HFFc6 (cell line): Measurements from ENCODE around the gene ZNF138. TPM values are rescaled to one million over a fixed set of nuclear protein-coding genes. Genes with fewer than 3 reads are reported as not detected.
"Not testable (repeated sequence)": the region's sequence is repeated elsewhere in the genome, so short reads cannot be mapped to it uniquely, and the experiment has no call there.

ENCODE experiments used
- DNase-seq: peaks from one replicate; pipeline ENCODE4 v3.0.0-alpha.2; 2018
- H3K27ac Mint-ChIP-seq: 2 replicates; pipeline ENCODE4 v1.8.0; 2020; ENCODE audit warnings: mild to moderate bottlenecking, mixed read lengths
- H3K27me3 Mint-ChIP-seq: 2 replicates; pipeline ENCODE4 v1.8.0; 2021; ENCODE audit warnings: mild to moderate bottlenecking, moderate library complexity, mixed read lengths; ENCODE audit not compliant: insufficient read depth
- H3K36me3 Mint-ChIP-seq: 2 replicates; pipeline ENCODE4 v1.8.0; 2021; ENCODE audit warnings: low read depth, mixed read lengths
- H3K4me1 Mint-ChIP-seq: 2 replicates; pipeline ENCODE4 v1.8.0; 2020; ENCODE audit warnings: low read depth, mixed read lengths
- H3K4me3 Mint-ChIP-seq: 2 replicates; pipeline ENCODE4 v1.8.0; 2020; ENCODE audit warnings: mild to moderate bottlenecking, moderate library complexity, mixed read lengths
- H3K9me3 Mint-ChIP-seq: 2 replicates; pipeline ENCODE4 v1.8.0; 2020; ENCODE audit warnings: mild to moderate bottlenecking, mixed read lengths
- CTCF ChIP-seq: fragments of 200-600 bp; sonication (generic); IDR thresholded peaks from 2 replicates; pipeline ENCODE4 v1.5.0; 2021; ENCODE audit warnings: antibody characterized with exemption, mild to moderate bottlenecking
- total RNA-seq, 6 experiments: library from RNA; stranded (reverse); fragmentation: NEBNext Ultra II Directional; extraction: Animal tissue kit (Norgen Biotek cat#: 25700); gene quantifications; 2 replicates in 1 of 6; 3 replicates in 5 of 6; pipeline ENCODE4 v1.2.3, GENCODE V29; 2021

ZNF138 gene
- total RNA-seq, 6 experiments from 2014 or later: 2.3 to 3.1 (median 2.6) TPM

DNA sequence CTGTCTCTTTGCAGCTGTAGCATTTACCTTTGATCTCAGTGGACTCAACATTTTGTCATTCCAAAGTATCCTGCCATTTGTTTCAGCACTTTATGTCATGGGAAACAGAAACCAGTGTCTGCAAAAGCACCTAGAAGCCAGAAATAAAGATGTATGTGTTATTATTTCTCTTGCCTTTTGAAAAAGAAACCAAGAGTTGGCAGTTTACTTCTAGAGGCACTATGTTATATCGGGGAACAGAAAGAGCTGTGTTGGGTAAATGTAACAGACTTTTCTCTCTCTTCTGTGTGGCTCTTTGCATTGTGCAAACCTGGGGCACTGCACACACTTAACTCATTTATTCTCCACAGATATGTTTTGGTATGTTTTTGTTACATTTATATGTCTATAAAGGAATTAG lies 36.7 kb downstream of the ZNF138 start:
- no peak overlapping the region for H3K27ac Mint-ChIP-seq

DNA sequence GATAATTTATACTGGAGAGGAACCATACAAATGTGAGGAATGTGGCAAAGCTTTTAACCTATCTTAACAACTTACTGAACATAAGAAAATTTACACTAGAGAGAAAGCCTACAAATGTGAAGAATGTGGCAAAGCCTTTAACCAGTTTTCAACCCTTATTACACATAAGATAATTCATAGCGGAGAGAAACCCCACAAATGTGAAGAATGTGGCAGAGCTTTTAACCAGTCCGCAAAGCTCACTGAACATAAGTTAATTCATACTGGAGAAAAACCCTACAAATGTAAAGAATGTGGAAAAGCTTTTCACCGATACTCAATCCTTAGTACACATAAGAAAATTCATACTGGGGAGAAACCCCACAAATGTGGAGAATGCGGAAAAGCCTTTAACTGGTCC lies 37.9 kb downstream of the ZNF138 start:
- peaks cover 27% of the 10 kb centered on the region for H3K9me3 Mint-ChIP-seq

More for the DNA sequence above, 36.7 kb downstream of the ZNF138 start:
- no peak for TF ChIP-seq CTCF
- no peak for DNase-seq
- Mint-ChIP-seq H3K36me3 (peaks cover 55% of the 10 kb centered on the region), H3K4me1 (no peaks in the 10 kb centered on the region), H3K4me3 (no peak overlapping the region), H3K9me3 (peaks cover 18% of the 10 kb centered on the region), H3K27me3 (peaks cover 2% of the 10 kb centered on the region; the same call in 1 of the 2 replicates)

DNA sequence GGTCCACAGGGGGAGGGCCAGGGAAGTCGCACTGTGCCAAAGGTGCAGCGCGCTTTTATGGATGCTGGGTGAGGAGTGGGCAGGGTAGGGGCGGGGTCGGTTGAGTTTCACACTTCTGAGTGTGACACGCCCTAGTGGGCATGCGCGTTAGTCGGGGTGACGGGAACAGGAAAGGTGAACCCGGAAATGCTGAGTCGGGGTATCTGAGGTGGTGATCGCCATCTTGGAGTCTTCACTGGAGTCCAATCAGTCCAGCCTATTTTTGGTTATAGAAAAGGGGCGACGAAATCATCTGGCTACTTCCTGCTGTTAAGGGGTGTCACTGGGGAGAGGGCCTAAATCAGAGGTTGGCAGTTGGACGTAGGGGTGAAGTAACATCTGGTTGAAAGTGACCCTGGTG lies 40.8 kb downstream of the ZNF138 start:
- H3K4me1 Mint-ChIP-seq: no peaks in the 10 kb centered on the region
- H3K27ac Mint-ChIP-seq: no peak overlapping the region
- H3K9me3 Mint-ChIP-seq: peaks cover 53% of the 10 kb centered on the region
- H3K4me3 Mint-ChIP-seq: no peak overlapping the region
- peaks cover 71% of the 10 kb centered on the region for H3K36me3 Mint-ChIP-seq
- no peak for TF ChIP-seq CTCF
- peaks cover 2% of the 10 kb centered on the region; the same call in 1 of the 2 replicates for H3K27me3 Mint-ChIP-seq
- no peak for DNase-seq

More for the DNA sequence above, 37.9 kb downstream of the ZNF138 start:
- Mint-ChIP-seq H3K4me3 (no peak overlapping the region), H3K36me3 (peaks cover 58% of the 10 kb centered on the region), H3K4me1 (no peaks in the 10 kb centered on the region), H3K27me3 (peaks cover 2% of the 10 kb centered on the region; the same call in 1 of the 2 replicates), H3K27ac (no peak overlapping the region)
- no peak for DNase-seq
- no peak for TF ChIP-seq CTCF

- H3K4me1 Mint-ChIP-seq, H3K4me3 Mint-ChIP-seq, DNase-seq, H3K27me3 Mint-ChIP-seq, H3K27ac Mint-ChIP-seq: not testable (repeated sequence)
- Mint-ChIP-seq H3K9me3 (peaks cover 53% of the 10 kb centered on the region), H3K36me3 (peaks cover 68% of the 10 kb centered on the region)
These were observed 41.6 kb downstream of the ZNF138 start for GRCh38 chr7:64835856-64836255.

DNA sequence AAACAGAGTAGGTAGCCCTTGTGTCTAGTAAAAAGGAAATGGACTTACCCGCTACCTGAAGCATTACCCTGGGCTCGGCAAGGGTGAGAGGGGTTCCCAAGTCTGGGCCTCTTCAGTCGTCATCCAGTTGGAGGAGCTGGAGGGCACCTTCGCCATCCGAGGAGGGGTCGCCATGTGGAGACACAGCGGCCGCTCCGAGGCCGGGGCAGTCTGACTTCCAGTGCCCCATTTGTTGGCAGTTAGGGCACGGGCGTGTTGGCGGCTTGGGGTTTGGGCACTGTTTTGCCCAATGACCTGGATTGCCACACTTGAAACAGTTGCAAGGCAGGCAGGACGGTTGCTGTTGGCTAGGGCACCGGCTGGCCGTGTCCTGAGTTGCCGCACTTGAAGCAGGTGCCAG lies 43.8 kb downstream of the ZNF138 start:
- DNase-seq, H3K4me1 Mint-ChIP-seq, H3K27me3 Mint-ChIP-seq, H3K4me3 Mint-ChIP-seq, H3K27ac Mint-ChIP-seq: not testable (repeated sequence)
- Mint-ChIP-seq H3K9me3 (peaks cover 49% of the 10 kb centered on the region), H3K36me3 (peaks cover 46% of the 10 kb centered on the region)

DNA sequence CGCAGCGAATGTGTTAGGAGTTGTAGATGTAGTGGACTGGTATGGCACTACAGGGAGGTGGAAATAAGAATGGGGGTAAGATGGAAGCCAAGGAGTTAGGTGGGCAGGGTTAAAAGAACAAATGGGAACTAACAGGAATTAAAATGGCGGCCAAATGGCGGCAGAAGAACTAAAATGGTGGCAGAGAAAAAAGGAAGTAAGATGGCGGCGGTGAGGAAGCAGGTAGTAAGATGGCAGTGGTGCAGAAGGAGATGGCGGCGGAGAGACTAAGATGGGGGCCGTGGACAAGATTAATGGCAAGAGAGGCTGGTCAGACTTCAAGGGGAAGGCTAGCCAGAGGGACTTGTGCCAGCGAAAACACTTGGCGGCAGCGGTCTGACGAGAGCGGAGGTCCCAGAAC lies 44.5 kb downstream of the ZNF138 start:
- Mint-ChIP-seq H3K27ac (no peak overlapping the region), H3K36me3 (peaks cover 44% of the 10 kb centered on the region), H3K27me3 (peaks cover 2% of the 10 kb centered on the region; the same call in 1 of the 2 replicates), H3K4me1 (no peaks in the 10 kb centered on the region), H3K9me3 (peaks cover 49% of the 10 kb centered on the region), H3K4me3 (no peak overlapping the region)
- TF ChIP-seq CTCF: no peak
- no peak for DNase-seq

DNA sequence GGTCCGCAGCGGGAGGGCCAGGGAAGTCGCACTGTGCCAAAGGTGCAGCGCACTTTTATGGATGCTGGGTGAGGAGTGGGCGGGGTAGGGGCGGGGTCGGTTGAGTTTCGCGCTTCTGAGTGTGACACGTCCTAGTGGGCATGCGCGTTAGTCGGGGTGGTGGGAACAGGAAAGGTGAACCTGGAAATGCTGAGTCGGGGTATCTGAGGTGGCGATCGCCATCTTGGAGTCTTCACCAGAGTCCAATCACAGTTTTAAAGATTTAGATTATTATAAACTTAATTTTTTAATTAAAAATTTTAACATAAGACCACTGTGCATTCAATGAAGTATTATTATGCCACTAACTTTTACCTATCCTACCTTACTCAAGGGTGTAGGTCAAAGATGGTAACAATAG lies 45.7 kb downstream of the ZNF138 start:
- DNase-seq: no peak
- Mint-ChIP-seq H3K9me3 (peaks cover 46% of the 10 kb centered on the region), H3K4me3 (no peak overlapping the region), H3K36me3 (peaks cover 34% of the 10 kb centered on the region), H3K27me3 (peaks cover 2% of the 10 kb centered on the region; the same call in 1 of the 2 replicates), H3K4me1 (no peaks in the 10 kb centered on the region), H3K27ac (no peak overlapping the region)
- no peak for TF ChIP-seq CTCF
